ENCODE measurements around the gene NBL1. TPM values are rescaled to one million over a fixed set of nuclear protein-coding genes. Genes with fewer than 3 reads are reported as not detected.

NBL1 gene
- total and polyA plus RNA-seq, 9 of the 15 experiments (the other 6 are each of a cell fraction or from before 2014, with no cell fraction given), result 0.10 to 3.7 (median 1.8) TPM; not detected in 1

DNA sequence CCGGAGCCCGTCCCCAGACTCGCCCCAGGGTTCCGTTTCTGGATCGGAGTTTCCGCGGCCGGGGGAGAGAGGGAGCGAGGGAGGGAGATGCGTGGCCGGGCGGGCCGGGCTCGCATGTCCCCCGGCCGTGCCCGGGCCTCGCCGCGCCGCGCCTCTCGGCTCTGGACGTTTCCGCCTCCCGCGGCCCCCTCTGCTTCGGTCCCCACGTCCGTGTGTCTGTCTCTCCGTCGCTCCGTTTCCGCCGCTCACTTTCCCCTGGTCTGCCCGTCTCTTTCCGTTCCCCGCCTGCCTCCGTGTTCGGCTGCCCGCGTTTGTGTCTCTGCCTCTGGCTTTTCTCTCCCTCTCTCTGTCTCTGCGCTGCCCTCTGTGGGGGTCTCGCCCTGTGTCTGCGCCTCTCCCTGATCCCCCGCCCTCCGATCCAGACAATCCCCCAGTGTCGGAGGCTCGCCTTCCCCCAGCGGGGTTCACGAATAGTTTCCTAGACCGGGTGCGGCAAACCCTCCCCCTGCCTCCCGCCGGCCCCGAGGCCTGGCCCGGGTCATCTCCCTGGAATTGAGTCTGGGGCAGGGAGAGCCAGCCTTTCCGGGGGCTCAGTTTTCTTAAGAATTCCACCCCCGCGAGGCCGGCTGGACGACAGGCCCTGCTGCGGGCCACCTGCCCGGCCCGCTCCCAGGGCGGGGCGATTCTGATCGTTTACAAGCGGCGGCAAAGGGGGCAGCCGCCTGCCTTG lies 735 bp downstream of the NBL1 start (continued):
- TF ChIP-seq, protein P1, sequence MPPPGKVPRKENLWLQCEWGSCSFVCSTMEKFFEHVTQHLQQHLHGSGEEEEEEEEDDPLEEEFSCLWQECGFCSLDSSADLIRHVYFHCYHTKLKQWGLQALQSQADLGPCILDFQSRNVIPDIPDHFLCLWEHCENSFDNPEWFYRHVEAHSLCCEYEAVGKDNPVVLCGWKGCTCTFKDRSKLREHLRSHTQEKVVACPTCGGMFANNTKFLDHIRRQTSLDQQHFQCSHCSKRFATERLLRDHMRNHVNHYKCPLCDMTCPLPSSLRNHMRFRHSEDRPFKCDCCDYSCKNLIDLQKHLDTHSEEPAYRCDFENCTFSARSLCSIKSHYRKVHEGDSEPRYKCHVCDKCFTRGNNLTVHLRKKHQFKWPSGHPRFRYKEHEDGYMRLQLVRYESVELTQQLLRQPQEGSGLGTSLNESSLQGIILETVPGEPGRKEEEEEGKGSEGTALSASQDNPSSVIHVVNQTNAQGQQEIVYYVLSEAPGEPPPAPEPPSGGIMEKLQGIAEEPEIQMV (tag; conservative IDR thresholded peaks at IDR 0.05; ENCODE audit: low read depth), result no peak
- TF ChIP-seq, protein P2, sequence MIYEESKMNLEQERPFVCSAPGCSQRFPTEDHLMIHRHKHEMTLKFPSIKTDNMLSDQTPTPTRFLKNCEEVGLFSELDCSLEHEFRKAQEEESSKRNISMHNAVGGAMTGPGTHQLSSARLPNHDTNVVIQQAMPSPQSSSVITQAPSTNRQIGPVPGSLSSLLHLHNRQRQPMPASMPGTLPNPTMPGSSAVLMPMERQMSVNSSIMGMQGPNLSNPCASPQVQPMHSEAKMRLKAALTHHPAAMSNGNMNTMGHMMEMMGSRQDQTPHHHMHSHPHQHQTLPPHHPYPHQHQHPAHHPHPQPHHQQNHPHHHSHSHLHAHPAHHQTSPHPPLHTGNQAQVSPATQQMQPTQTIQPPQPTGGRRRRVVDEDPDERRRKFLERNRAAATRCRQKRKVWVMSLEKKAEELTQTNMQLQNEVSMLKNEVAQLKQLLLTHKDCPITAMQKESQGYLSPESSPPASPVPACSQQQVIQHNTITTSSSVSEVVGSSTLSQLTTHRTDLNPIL (CRISPR knock-in tag; IDR thresholded peaks at IDR 0.05), result no peak
- no peak for TF ChIP-seq TEAD2 (tag; IDR thresholded peaks at IDR 0.05)
- no peak for TF ChIP-seq ZNF76 (CRISPR knock-in tag; IDR thresholded peaks at IDR 0.05; ENCODE audit: borderline replicate concordance)
- TF ChIP-seq OTX1 (CRISPR knock-in tag; IDR thresholded peaks at IDR 0.05), result no peak
- TF ChIP-seq ZNF133 (CRISPR knock-in tag; IDR thresholded peaks at IDR 0.05), result no peak
- TF ChIP-seq CSDE1 (IDR thresholded peaks at IDR 0.05), result no peak
- TF ChIP-seq, protein P3, sequence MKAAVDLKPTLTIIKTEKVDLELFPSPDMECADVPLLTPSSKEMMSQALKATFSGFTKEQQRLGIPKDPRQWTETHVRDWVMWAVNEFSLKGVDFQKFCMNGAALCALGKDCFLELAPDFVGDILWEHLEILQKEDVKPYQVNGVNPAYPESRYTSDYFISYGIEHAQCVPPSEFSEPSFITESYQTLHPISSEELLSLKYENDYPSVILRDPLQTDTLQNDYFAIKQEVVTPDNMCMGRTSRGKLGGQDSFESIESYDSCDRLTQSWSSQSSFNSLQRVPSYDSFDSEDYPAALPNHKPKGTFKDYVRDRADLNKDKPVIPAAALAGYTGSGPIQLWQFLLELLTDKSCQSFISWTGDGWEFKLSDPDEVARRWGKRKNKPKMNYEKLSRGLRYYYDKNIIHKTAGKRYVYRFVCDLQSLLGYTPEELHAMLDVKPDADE (conservative IDR thresholded peaks at IDR 0.05; ENCODE audit: control insufficient read depth, low read depth, low read length), result no peak
- TF ChIP-seq HNRNPL (IDR thresholded peaks at IDR 0.05; ENCODE audit: low read depth, low read length), result no peak
